ENCODE data around the gene ABCA4. TPM values are rescaled to one million over a fixed set of nuclear protein-coding genes. Genes with fewer than 3 reads are reported as not detected.

Gene ABCA4
- total RNA-seq, 1 experiment from 2014 or later: 0.29 TPM

- no peak for TF ChIP-seq EZH2phosphoT487 (IDR thresholded peaks at IDR 0.05; ENCODE audit: borderline replicate concordance, low read length)
Observed at GRCh38 chr1:94100785-94101612, 19.9 kb downstream of the ABCA4 start.

GRCh38 chr1:94100129-94100784 lies 20.7 kb downstream of the ABCA4 start:
- BruUV-seq (replicated peaks): no TSS peak
- DNase-seq (no peak), ATAC-seq (no peak)
- no peak for TF ChIP-seq EZH2 (IDR thresholded peaks at IDR 0.05; ENCODE audit: low read length, unreplicated experiment)
- TF ChIP-seq EZH2phosphoT487 (IDR thresholded peaks at IDR 0.05; ENCODE audit: borderline replicate concordance, low read length): no peak
- no peak for TF ChIP-seq CTCF (conservative IDR thresholded peaks at IDR 0.05; ENCODE audit: low read depth, low read length)
- Histone ChIP-seq H3K4me3 (ENCODE audit: low read length) (no peak overlapping the region), H3K9me2 (replicated peaks; ENCODE audit: low read length) (no peaks in the 10 kb centered on the region), H3K9ac (ENCODE audit: low read length) (no peak overlapping the region), H3K79me2 (ENCODE audit: low read length) (no peaks in the 10 kb centered on the region), H3K4me2 (ENCODE audit: low read length) (no peak overlapping the region), H3K27ac (ENCODE audit: low read length) (no peak overlapping the region), H3K27me3 (ENCODE audit: low read length) (no peaks in the 10 kb centered on the region), H3F3A (ENCODE audit: low read length, unreplicated experiment) (no peaks in the 10 kb centered on the region), H4K20me1 (ENCODE audit: low read length) (no peaks in the 10 kb centered on the region), H3K36me3 (ENCODE audit: low read depth, low read length) (no peaks in the 10 kb centered on the region), H2AFZ (ENCODE audit: low read length) (no peak overlapping the region), H3K9me3 (ENCODE audit: low read length) (no peaks in the 10 kb centered on the region), H3K4me1 (ENCODE audit: insufficient read depth, low read length) (no peaks in the 10 kb centered on the region)
- ChIA-PET CTCF (no interaction called here), POLR2A (ENCODE audit: unreplicated experiment) (no interaction called here)
- intact Hi-C loops (cut with micrococcal nuclease): no loop called here

More at GRCh38 chr1:94100785-94101612, 19.9 kb downstream of the ABCA4 start:
- Histone ChIP-seq H3K79me2 (ENCODE audit: low read length) (no peaks in the 10 kb centered on the region), H3K9ac (ENCODE audit: low read length) (no peak overlapping the region), H3K27ac (ENCODE audit: low read length) (no peak overlapping the region), H3K27me3 (ENCODE audit: low read length) (no peaks in the 10 kb centered on the region), H4K20me1 (ENCODE audit: low read length) (no peaks in the 10 kb centered on the region), H3K4me2 (ENCODE audit: low read length) (no peak overlapping the region), H3K4me1 (ENCODE audit: insufficient read depth, low read length) (no peaks in the 10 kb centered on the region), H3K4me3 (ENCODE audit: low read length) (no peak overlapping the region), H3K9me3 (ENCODE audit: low read length) (no peaks in the 10 kb centered on the region), H3K36me3 (ENCODE audit: low read depth, low read length) (no peaks in the 10 kb centered on the region), H3F3A (ENCODE audit: low read length, unreplicated experiment) (no peaks in the 10 kb centered on the region), H2AFZ (ENCODE audit: low read length) (no peak overlapping the region), H3K9me2 (replicated peaks; ENCODE audit: low read length) (no peaks in the 10 kb centered on the region)
- ATAC-seq (no peak; the same call in 1 of the 2 replicates), DNase-seq (no peak)
- intact Hi-C loops (cut with micrococcal nuclease): no loop called here
- ChIA-PET CTCF (no interaction called here), POLR2A (ENCODE audit: unreplicated experiment) (no interaction called here)
- BruUV-seq (replicated peaks): no TSS peak

- H3F3A ChIP-seq (ENCODE audit: low read length, unreplicated experiment): no peaks in the 10 kb centered on the region
- ChIA-PET POLR2A (ENCODE audit: unreplicated experiment) (no interaction called here), CTCF (no interaction called here)
- H2AFZ ChIP-seq (ENCODE audit: low read length): no peak overlapping the region
- H3K36me3 ChIP-seq (ENCODE audit: low read depth, low read length): no peaks in the 10 kb centered on the region
- H3K4me3 ChIP-seq (ENCODE audit: low read length): no peak overlapping the region
- no peaks in the 10 kb centered on the region for H3K9me2 ChIP-seq (replicated peaks; ENCODE audit: low read length)
- H3K9me3 ChIP-seq (ENCODE audit: low read length): no peaks in the 10 kb centered on the region
- H3K4me2 ChIP-seq (ENCODE audit: low read length): no peak overlapping the region
- H3K9ac ChIP-seq (ENCODE audit: low read length): no peak overlapping the region
- H3K4me1 ChIP-seq (ENCODE audit: insufficient read depth, low read length): no peaks in the 10 kb centered on the region
- TF ChIP-seq EZH2 (IDR thresholded peaks at IDR 0.05; ENCODE audit: low read length, unreplicated experiment) (no peak), EZH2phosphoT487 (IDR thresholded peaks at IDR 0.05; ENCODE audit: borderline replicate concordance, low read length) (no peak), CTCF (conservative IDR thresholded peaks at IDR 0.05; ENCODE audit: low read depth, low read length) (no peak)
- H4K20me1 ChIP-seq (ENCODE audit: low read length): no peaks in the 10 kb centered on the region
- no peak for DNase-seq
- no peak overlapping the region for H3K27ac ChIP-seq (ENCODE audit: low read length)
- intact Hi-C loops (cut with micrococcal nuclease): no loop called here
- H3K79me2 ChIP-seq (ENCODE audit: low read length): no peaks in the 10 kb centered on the region
- no peaks in the 10 kb centered on the region for H3K27me3 ChIP-seq (ENCODE audit: low read length)
- no peak for ATAC-seq
- BruUV-seq (replicated peaks): no TSS peak
Observed at GRCh38 chr1:94099303-94099702, 21.6 kb downstream of the ABCA4 start.
